ENCODE results near the gene ZDHHC4.

The ZDHHC4 gene

GRCh38 chr7:6533893-6534495 is 43.3 kb upstream of the ZDHHC4 start (continued):
- TF ChIP-seq ZNF18 (tag by site-specific recombination; IDR thresholded peaks at IDR 0.05) = no peak
- no peak for TF ChIP-seq ZNF544 (tag by site-specific recombination; IDR thresholded peaks at IDR 0.05)
- TF ChIP-seq KLF8 (tag by site-specific recombination; IDR thresholded peaks at IDR 0.05) = no peak
- TF ChIP-seq ZBTB20 (tag by site-specific recombination; IDR thresholded peaks at IDR 0.05) = no peak
- no peak for TF ChIP-seq TSHZ1 (tag by site-specific recombination; IDR thresholded peaks at IDR 0.05; ENCODE audit: borderline replicate concordance)

GRCh38 chr7:6536262-6537260 is 40.7 kb upstream of the ZDHHC4 start:
- Histone ChIP-seq H3K4me3 (ENCODE audit: low read depth, low read length) (no peak overlapping the region), H3K27ac (ENCODE audit: extremely low read depth, low read depth, low read length) (no peak overlapping the region), H3K9me3 (ENCODE audit: control insufficient read depth, insufficient read depth, low read depth, low read length) (no peaks in the 10 kb centered on the region), H3K36me3 (ENCODE audit: control insufficient read depth in 2 of 2, insufficient read depth in 1 of 2, low read length in 2 of 2) (no peaks in the 10 kb centered on the region), H3K4me1 (ENCODE audit: control insufficient read depth, insufficient read depth, low read length) (no peaks in the 10 kb centered on the region)
- TF ChIP-seq ZNF433 (tag by site-specific recombination; IDR thresholded peaks at IDR 0.05; ENCODE audit: low read depth) (no peak), SP2 (tag by site-specific recombination; IDR thresholded peaks at IDR 0.05) (peak; percentile 28), ZNF18 (tag by site-specific recombination; IDR thresholded peaks at IDR 0.05) (no peak), ZNF133 (tag by site-specific recombination; IDR thresholded peaks at IDR 0.05) (no peak), ZNF354C (tag by site-specific recombination; IDR thresholded peaks at IDR 0.05; ENCODE audit: borderline replicate concordance, low read depth) (no peak), ZBTB20 (tag by site-specific recombination; IDR thresholded peaks at IDR 0.05) (no peak), SETDB1 (IDR thresholded peaks at IDR 0.05; ENCODE audit: insufficient read length, low read length) (no peak)
- ChIA-PET CTCF (interaction anchor here (0.6 to 1.5 kb wide), 3 partner anchors 18 to 39 kb away, joined by 3 to 5 read pairs (median 4); no protein-coding TSS in a partner anchor), POLR2A (no interaction called here)

- POLR2A ChIA-PET = no interaction called here
- Histone ChIP-seq H3K4me3 (ENCODE audit: low read depth, low read length) (no peak overlapping the region), H3K27ac (ENCODE audit: extremely low read depth, low read depth, low read length) (no peak overlapping the region), H3K4me1 (ENCODE audit: control insufficient read depth, insufficient read depth, low read length) (no peaks in the 10 kb centered on the region), H3K36me3 (ENCODE audit: control insufficient read depth in 2 of 2, insufficient read depth in 1 of 2, low read length in 2 of 2) (no peaks in the 10 kb centered on the region), H3K9me3 (ENCODE audit: control insufficient read depth, insufficient read depth, low read depth, low read length) (no peaks in the 10 kb centered on the region)
- TF ChIP-seq SCRT1 (tag by site-specific recombination; IDR thresholded peaks at IDR 0.05; ENCODE audit: borderline replicate concordance) (no peak), ZNF121 (tag by site-specific recombination; IDR thresholded peaks at IDR 0.05) (peak; percentile 72; the same call in 1 of the 2 replicates), FEZF1 (tag by site-specific recombination; IDR thresholded peaks at IDR 0.05) (no peak)
- CTCF ChIA-PET = interaction anchor here (0.6 to 0.7 kb wide), 2 partner anchors 382 to 703 kb away, joined by 3 to 5 read pairs; no protein-coding TSS in a partner anchor
These were observed 34.9 kb upstream of the ZDHHC4 start for GRCh38 chr7:6542368-6542767.

Measured in HEK293 (cell line).